ENCODE results near the gene MAGI2. TPM values are rescaled to one million over a fixed set of nuclear protein-coding genes. Genes with fewer than 3 reads are reported as not detected.

The MAGI2 gene
- total and polyA plus RNA-seq, 2 experiments from 2014 or later, result 10.4 to 26.4 TPM

- TF ChIP-seq ETS1 (IDR thresholded peaks at IDR 0.05), result no peak
- Histone ChIP-seq H3K4me1 (ENCODE audit: insufficient read depth) (no peaks in the 10 kb centered on the region), H3K27me3 (ENCODE audit: insufficient read depth) (no peaks in the 10 kb centered on the region), H3F3A (replicated peaks; ENCODE audit: low read depth) (no peaks in the 10 kb centered on the region), H3K4me2 (no peak overlapping the region), H3K4me3 (no peak overlapping the region), H3K36me3 (ENCODE audit: insufficient read depth) (no peaks in the 10 kb centered on the region), H3K27ac (ENCODE audit: low read depth) (no peak overlapping the region), H4K20me1 (replicated peaks; ENCODE audit: insufficient read depth) (no peaks in the 10 kb centered on the region), H3K9me2 (ENCODE audit: insufficient read depth) (no peaks in the 10 kb centered on the region), H2AFZ (no peak overlapping the region), H3K79me2 (replicated peaks; ENCODE audit: insufficient read depth) (no peaks in the 10 kb centered on the region)
- H3K4me3 Mint-ChIP-seq, result no peak overlapping the region
- H3K9me3 Mint-ChIP-seq, result no peaks in the 10 kb centered on the region
- H3K27ac Mint-ChIP-seq, result no peak overlapping the region
- no peak for DNase-seq (ENCODE audit: low spot score)
- ATAC-seq, result no peak
- no peaks in the 10 kb centered on the region for H3K4me1 Mint-ChIP-seq
- no peaks in the 10 kb centered on the region for H3K27me3 Mint-ChIP-seq (ENCODE audit: insufficient read depth, low read depth, poor library complexity)
- H3K36me3 Mint-ChIP-seq (ENCODE audit: low read depth), result no peaks in the 10 kb centered on the region
Observed at GRCh38 chr7:79149831-79150230, 303.6 kb downstream of the MAGI2 start.

- Mint-ChIP-seq H3K27ac (no peak overlapping the region), H3K36me3 (ENCODE audit: low read depth) (no peaks in the 10 kb centered on the region), H3K27me3 (ENCODE audit: insufficient read depth, low read depth, poor library complexity) (no peaks in the 10 kb centered on the region), H3K4me1 (no peaks in the 10 kb centered on the region), H3K9me3 (no peaks in the 10 kb centered on the region), H3K4me3 (no peak overlapping the region)
- no peak overlapping the region for H2AFZ ChIP-seq
- H3K4me2 ChIP-seq, result no peak overlapping the region
- ATAC-seq (no peak), DNase-seq (ENCODE audit: low spot score) (no peak)
- H3K27me3 ChIP-seq (ENCODE audit: insufficient read depth), result no peaks in the 10 kb centered on the region
- no peaks in the 10 kb centered on the region for H3K4me1 ChIP-seq (ENCODE audit: insufficient read depth)
- TF ChIP-seq POLR2AphosphoS5 (IDR thresholded peaks at IDR 0.05; ENCODE audit: low read depth) (no peak), ETS1 (IDR thresholded peaks at IDR 0.05) (no peak), EZH2 (IDR thresholded peaks at IDR 0.05; ENCODE audit: low read depth, unreplicated experiment) (no peak), ZNF331 (CRISPR knock-in tag; IDR thresholded peaks at IDR 0.05; ENCODE audit: low read depth) (no peak), EZH2phosphoT487 (IDR thresholded peaks at IDR 0.05; ENCODE audit: unreplicated experiment) (no peak), REST (IDR thresholded peaks at IDR 0.05; ENCODE audit: unreplicated experiment) (no peak), NANOG (IDR thresholded peaks at IDR 0.05; ENCODE audit: borderline replicate concordance) (no peak), CTCF (conservative IDR thresholded peaks at IDR 0.05; ENCODE audit: low read depth in 2 of 2) (no peak), CREB1 (CRISPR knock-in tag; IDR thresholded peaks at IDR 0.05; ENCODE audit: low read depth) (no peak)
- no peak overlapping the region for H3K27ac ChIP-seq (ENCODE audit: low read depth)
- no peaks in the 10 kb centered on the region for H3K36me3 ChIP-seq (ENCODE audit: insufficient read depth)
- H4K20me1 ChIP-seq (replicated peaks; ENCODE audit: insufficient read depth), result no peaks in the 10 kb centered on the region
- H3K79me2 ChIP-seq (replicated peaks; ENCODE audit: insufficient read depth), result no peaks in the 10 kb centered on the region
- H3K9me2 ChIP-seq (ENCODE audit: insufficient read depth), result no peaks in the 10 kb centered on the region; the same call in 1 of the 2 replicates
- H3K4me3 ChIP-seq, result no peak overlapping the region
- no peaks in the 10 kb centered on the region for H3F3A ChIP-seq (replicated peaks; ENCODE audit: low read depth)
Observed at GRCh38 chr7:79142706-79143105, 310.8 kb downstream of the MAGI2 start.
